Breast epithelium (tissue), 4 donors: Measurements from ENCODE around the gene KCNG1. TPM values are rescaled to one million over a fixed set of nuclear protein-coding genes. Genes with fewer than 3 reads are reported as not detected.

ENCODE experiments used
- DNase-seq, 2 donors: peaks; one replicate each; pipeline ENCODE4 v3.0.0-alpha.2; 2019; ENCODE audit warnings: low spot score in 2 of 2
- H3K27ac ChIP-seq, 2 donors: fragments of 200-600 bp; sonication (generic) in 1 of 2; one replicate each; pipeline ENCODE4 v1.5.1; 2016 to 2019; ENCODE audit warnings: mild to moderate bottlenecking in 1 of 2
- H3K27me3 ChIP-seq, 2 donors: fragments of 200-600 bp; sonication (generic) in 1 of 2; one replicate each; pipeline versions ENCODE4 v1.5.1 to v1.6.0; 2017 to 2019; ENCODE audit warnings: control low read depth in 1 of 2, mild to moderate bottlenecking in 1 of 2
- H3K36me3 ChIP-seq: fragments of 200-600 bp; one replicate; pipeline ENCODE4 v1.5.1; 2019
- H3K4me1 ChIP-seq, 2 donors: fragments of 200-600 bp; sonication (generic); one replicate each; pipeline ENCODE4 v1.5.1; 2016 to 2019; ENCODE audit warnings: control low read depth in 1 of 2
- H3K4me3 ChIP-seq, 3 donors: fragments of 200-600 bp; sonication (generic); 1 replicate in 2 of 3; 2 replicates in 1 of 3; pipeline ENCODE4 v1.5.1; 2016 to 2019; ENCODE audit warnings: mild to moderate bottlenecking in 3 of 3, moderate library complexity in 2 of 3
- H3K9me3 ChIP-seq, 2 donors: fragments of 200-600 bp; sonication (generic) in 1 of 2; one replicate each; pipeline ENCODE4 v1.5.1; 2016 to 2019; ENCODE audit warnings: control low read depth in 1 of 2
- CTCF ChIP-seq, 3 donors: fragments of 450-650 bp; IDR thresholded peaks; one replicate each; pipeline ENCODE4 v1.5.1; 2016 to 2017; ENCODE audit warnings: antibody characterized with exemption in 3 of 3, mild to moderate bottlenecking in 3 of 3, moderate library complexity in 3 of 3
- POLR2A ChIP-seq: fragments of 450-650 bp; IDR thresholded peaks from one replicate; pipeline ENCODE4 v1.6.1; 2016; ENCODE audit warnings: antibody characterized with exemption, mild to moderate bottlenecking, moderate library complexity
- POLR2AphosphoS5 ChIP-seq, 3 donors: sonication (generic); formaldehyde crosslinking; IDR thresholded peaks; one replicate each; pipeline ENCODE4 v1.6.1; 2017; ENCODE audit warnings: antibody characterized with exemption in 3 of 3
- intact Hi-C: fragments of 100-400 bp; cut with DNase I; formaldehyde crosslinking; loops from one replicate; pipeline ENCODE4 v1.15.1; 2023; ENCODE audit warnings: low total_unique reads
- total RNA-seq, 3 donors: library from RNA; depleted of rRNA; stranded (reverse); fragments of >200 nt; gene quantifications; one replicate each; pipeline ENCODE4 v1.1.0, GENCODE V29; 2016

The KCNG1 gene
- total RNA-seq, 3 donors from 2014 or later, result 1.3 to 7.0 TPM; not detected in 1

DNA sequence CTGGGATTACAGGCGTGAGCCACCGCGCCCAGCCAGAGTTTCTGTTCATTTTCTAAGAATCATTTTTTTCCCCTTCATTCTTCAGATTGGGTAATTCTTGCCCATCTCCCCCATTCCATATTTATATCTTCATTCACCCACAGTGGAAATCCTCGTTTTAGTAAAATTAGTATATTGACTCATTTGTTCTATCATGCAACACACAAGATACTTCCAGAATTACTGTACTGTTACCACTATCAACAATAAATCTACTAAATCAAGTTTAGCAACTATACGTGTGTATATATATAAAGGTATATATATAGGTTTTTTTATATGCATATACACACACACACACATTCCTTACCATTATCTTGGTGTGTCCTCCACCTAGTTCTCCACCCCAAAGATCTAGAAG, 41.2 kb upstream of the KCNG1 start:
- no peak overlapping the region for H3K27ac ChIP-seq
- TF ChIP-seq CTCF (IDR thresholded peaks at IDR 0.05) (no peak), POLR2AphosphoS5 (IDR thresholded peaks at IDR 0.05) (no peak), POLR2A (no peak)
- intact Hi-C loops, result no loop called here
- H3K4me1 ChIP-seq, result no peaks in the 10 kb centered on the region
- no peak overlapping the region for H3K4me3 ChIP-seq
- no peak for DNase-seq
- H3K27me3 ChIP-seq, result peaks cover 0 to 3% of the 10 kb centered on the region in 2 donors
- no peaks in the 10 kb centered on the region for H3K9me3 ChIP-seq
- H3K36me3 ChIP-seq, result no peaks in the 10 kb centered on the region

DNA sequence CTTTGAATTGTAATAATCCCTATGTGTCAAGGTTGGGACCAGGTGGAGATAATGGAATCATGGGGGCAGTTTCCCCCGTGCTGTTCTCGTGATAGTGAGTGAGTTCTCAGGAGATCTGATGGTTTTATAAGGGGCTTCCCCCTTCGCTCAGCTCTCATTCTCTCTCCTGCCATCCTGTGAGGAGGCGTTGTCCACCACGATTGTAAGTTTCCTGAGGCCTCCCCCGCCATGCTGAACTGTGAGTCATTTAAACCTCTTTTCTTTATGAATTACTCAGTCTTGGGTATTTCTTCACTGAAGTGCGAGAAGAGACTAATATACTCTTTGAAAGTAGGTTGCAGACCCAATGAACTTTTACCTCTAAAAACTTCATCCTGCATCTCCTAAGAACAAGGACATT, 39.2 kb upstream of the KCNG1 start:
- no peak for TF ChIP-seq POLR2AphosphoS5 (IDR thresholded peaks at IDR 0.05)
- no peak for TF ChIP-seq POLR2A
- TF ChIP-seq CTCF (IDR thresholded peaks at IDR 0.05), result no peak
- intact Hi-C loops, result no loop called here
- DNase-seq, result no peak
- no peak overlapping the region for H3K4me3 ChIP-seq
- no peaks in the 10 kb centered on the region for H3K27me3 ChIP-seq
- H3K36me3 ChIP-seq, result no peaks in the 10 kb centered on the region
- no peaks in the 10 kb centered on the region for H3K9me3 ChIP-seq
- no peaks in the 10 kb centered on the region for H3K4me1 ChIP-seq
- H3K27ac ChIP-seq, result no peak overlapping the region

GRCh38 chr20:51061418-51062045, 38.6 kb upstream of the KCNG1 start:
- no peak for DNase-seq
- Histone ChIP-seq H3K36me3 (no peaks in the 10 kb centered on the region), H3K4me3 (no peak overlapping the region), H3K9me3 (peaks cover 0 to 3% of the 10 kb centered on the region in 2 donors), H3K27ac (no peak overlapping the region), H3K4me1 (no peaks in the 10 kb centered on the region), H3K27me3 (no peaks in the 10 kb centered on the region)
- no peak for TF ChIP-seq POLR2AphosphoS5 (IDR thresholded peaks at IDR 0.05)
- TF ChIP-seq POLR2A, result no peak
- no peak for TF ChIP-seq CTCF (IDR thresholded peaks at IDR 0.05)
- intact Hi-C loops, result no loop called here

DNA sequence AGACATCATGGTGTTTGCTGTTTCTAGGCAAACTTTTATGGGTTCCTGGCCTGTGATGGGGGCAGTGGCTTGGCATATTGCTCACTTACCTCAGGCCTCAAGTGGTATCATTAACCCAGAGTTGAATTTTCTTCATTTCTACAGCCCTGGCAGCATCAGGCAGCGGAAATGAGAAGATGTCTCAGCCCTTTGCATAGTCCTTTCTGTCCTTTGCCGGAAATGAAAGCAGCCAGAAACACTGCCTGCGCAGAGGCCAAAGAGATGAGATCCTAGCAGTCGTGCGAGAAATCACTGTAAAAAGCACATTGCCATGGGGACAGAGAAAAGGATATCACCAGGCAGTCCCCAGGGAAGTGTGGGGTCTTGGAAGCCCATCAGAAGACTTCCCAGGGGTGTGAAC, 37.4 kb upstream of the KCNG1 start:
- no peak overlapping the region for H3K4me3 ChIP-seq
- H3K27ac ChIP-seq, result no peak overlapping the region
- no peaks in the 10 kb centered on the region for H3K27me3 ChIP-seq
- no peak for DNase-seq
- no peak for TF ChIP-seq CTCF (IDR thresholded peaks at IDR 0.05)
- TF ChIP-seq POLR2AphosphoS5 (IDR thresholded peaks at IDR 0.05), result no peak
- no peak for TF ChIP-seq POLR2A
- H3K4me1 ChIP-seq, result no peaks in the 10 kb centered on the region
- peaks cover 0 to 3% of the 10 kb centered on the region in 2 donors for H3K9me3 ChIP-seq
- no peaks in the 10 kb centered on the region for H3K36me3 ChIP-seq
- intact Hi-C loops, result no loop called here

DNA sequence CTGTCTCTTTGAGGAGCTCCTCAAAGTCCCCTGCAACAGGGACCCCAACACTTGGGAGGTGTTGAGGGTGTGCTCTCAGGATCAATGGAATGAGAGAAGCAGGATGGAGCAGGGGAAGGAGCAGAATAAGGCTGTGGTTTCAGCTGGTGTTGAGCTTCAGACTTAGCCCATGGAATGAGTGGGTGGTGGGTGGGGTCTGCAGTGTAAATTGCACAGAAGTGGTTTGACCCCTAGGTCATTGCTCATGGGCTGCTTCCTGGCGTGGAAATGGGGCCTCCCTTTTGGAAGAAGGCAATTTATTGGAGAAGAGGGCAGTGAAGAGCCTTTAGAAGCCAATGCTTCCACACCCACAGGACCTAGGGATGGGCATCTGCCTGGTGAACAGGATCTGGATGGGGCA, 37.0 kb upstream of the KCNG1 start:
- H3K4me3 ChIP-seq, result no peak overlapping the region
- TF ChIP-seq CTCF (IDR thresholded peaks at IDR 0.05), result no peak
- no peak for TF ChIP-seq POLR2A
- TF ChIP-seq POLR2AphosphoS5 (IDR thresholded peaks at IDR 0.05), result no peak
- H3K9me3 ChIP-seq, result peaks cover 0 to 3% of the 10 kb centered on the region in 2 donors
- DNase-seq, result no peak
- no peaks in the 10 kb centered on the region for H3K4me1 ChIP-seq
- H3K27me3 ChIP-seq, result no peaks in the 10 kb centered on the region
- no peak overlapping the region for H3K27ac ChIP-seq
- intact Hi-C loops, result no loop called here
- no peaks in the 10 kb centered on the region for H3K36me3 ChIP-seq
